ENCODE measurements around the gene RPP25L.

The RPP25L gene

DNA sequence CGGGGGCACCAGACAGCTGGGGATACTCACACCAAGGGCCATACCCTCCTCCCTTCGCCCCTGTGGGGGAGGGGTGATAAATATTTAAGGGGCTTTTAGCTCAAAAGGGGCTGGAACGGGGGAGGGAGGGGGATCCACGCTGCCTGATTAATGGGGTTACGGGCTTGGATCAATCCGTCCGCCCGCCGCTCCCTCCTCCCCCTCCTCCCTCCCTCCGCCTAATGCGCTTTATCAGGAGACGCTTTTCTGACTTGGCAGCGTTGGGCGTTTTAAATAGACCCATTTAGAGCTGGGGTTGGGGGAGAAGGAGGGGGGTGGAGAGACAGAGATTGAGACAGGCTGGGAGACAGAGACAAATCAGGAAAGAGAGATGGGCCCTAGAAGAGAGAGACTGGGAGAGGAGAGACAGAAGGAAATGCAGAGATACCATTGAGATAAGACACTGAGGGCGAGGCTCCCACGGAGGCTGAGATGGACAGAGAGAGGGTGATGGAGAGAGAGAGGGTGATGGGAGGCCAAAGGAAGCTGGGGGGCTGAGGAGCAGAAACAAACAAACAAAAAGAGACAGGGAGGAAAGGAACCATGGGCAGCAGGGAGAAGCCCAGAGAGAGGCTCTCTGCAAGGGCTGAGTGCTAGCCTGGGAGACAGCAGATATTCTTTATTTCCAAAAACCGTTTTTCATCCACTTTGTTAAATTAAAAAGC, 32.6 kb downstream of the RPP25L start:
- Histone ChIP-seq H3K9me2 (replicated peaks; ENCODE audit: insufficient read depth, low read length) (no peaks in the 10 kb centered on the region), H3K4me2 (ENCODE audit: low read depth, low read length) (no peak overlapping the region), H3K9ac (ENCODE audit: low read length) (no peak overlapping the region), H3K27ac (ENCODE audit: low read length) (no peak overlapping the region), H3K79me2 (ENCODE audit: low read length) (no peaks in the 10 kb centered on the region), H2AFZ (ENCODE audit: low read length) (no peak overlapping the region), H3K9me3 (replicated peaks; ENCODE audit: insufficient read depth, low read length) (no peaks in the 10 kb centered on the region), H3K27me3 (replicated peaks; ENCODE audit: insufficient read depth, low read length) (peaks cover 77% of the 10 kb centered on the region), H3K36me3 (replicated peaks; ENCODE audit: insufficient read depth, low read length) (no peaks in the 10 kb centered on the region), H3F3A (ENCODE audit: insufficient read depth, low read length) (no peaks in the 10 kb centered on the region), H4K20me1 (ENCODE audit: insufficient read depth, low read length) (no peaks in the 10 kb centered on the region), H3K4me3 (ENCODE audit: low read length) (no peak overlapping the region), H3K4me1 (ENCODE audit: low read length) (no peaks in the 10 kb centered on the region)
- no peak for TF ChIP-seq EZH2 (optimal IDR thresholded peaks at IDR 0.05; ENCODE audit: low read depth, low read length)
- TF ChIP-seq EZH2phosphoT487 (IDR thresholded peaks at IDR 0.05; ENCODE audit: low read length): no peak
- TF ChIP-seq, protein P1, sequence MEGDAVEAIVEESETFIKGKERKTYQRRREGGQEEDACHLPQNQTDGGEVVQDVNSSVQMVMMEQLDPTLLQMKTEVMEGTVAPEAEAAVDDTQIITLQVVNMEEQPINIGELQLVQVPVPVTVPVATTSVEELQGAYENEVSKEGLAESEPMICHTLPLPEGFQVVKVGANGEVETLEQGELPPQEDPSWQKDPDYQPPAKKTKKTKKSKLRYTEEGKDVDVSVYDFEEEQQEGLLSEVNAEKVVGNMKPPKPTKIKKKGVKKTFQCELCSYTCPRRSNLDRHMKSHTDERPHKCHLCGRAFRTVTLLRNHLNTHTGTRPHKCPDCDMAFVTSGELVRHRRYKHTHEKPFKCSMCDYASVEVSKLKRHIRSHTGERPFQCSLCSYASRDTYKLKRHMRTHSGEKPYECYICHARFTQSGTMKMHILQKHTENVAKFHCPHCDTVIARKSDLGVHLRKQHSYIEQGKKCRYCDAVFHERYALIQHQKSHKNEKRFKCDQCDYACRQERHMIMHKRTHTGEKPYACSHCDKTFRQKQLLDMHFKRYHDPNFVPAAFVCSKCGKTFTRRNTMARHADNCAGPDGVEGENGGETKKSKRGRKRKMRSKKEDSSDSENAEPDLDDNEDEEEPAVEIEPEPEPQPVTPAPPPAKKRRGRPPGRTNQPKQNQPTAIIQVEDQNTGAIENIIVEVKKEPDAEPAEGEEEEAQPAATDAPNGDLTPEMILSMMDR (IDR thresholded peaks at IDR 0.05; ENCODE audit: low read length): no peak
- no peak for DNase-seq

DNA sequence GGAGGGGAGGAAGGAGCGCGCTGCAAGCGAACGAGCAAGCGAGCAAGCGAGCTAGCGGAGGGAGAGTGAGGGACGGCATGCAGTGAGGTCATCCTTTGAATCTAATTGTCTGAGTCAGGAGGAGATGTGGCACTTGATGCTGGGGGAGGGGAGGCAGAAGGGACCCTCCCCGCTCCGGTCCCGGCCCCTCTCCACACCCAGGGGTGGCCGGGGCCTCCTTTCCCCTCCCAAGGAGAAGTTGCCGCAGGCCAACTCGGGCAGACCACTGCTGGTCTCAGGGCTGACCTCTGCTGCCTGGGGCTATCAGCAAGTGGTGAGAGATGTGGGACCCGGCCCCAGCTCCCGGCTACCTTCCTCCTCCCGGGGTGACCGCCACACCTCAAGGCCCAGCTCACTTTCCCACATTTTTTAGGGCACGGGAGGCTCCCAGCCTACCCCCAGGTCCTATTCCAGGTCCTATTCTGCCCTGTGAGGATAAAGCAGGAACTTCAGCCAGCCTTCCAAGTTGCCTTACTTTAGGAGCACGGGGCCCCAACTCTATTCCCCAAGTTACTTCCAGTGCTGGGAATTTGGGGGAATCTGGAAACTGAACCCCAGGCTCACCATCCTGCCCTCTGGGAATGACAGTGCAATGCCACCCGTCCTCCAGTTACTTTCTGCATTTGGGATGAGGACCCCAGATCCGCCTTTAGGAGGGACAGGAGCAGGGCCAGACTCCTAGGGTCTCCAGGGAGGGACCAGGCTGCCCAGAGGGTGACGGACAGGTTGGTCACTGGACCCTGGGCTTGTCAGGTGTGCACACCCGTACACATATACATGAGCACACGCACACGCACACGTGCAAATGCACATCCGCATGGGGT, 33.4 kb downstream of the RPP25L start:
- Histone ChIP-seq H3K79me2 (ENCODE audit: low read length) (no peaks in the 10 kb centered on the region), H4K20me1 (ENCODE audit: insufficient read depth, low read length) (no peaks in the 10 kb centered on the region), H3K9me3 (replicated peaks; ENCODE audit: insufficient read depth, low read length) (no peaks in the 10 kb centered on the region), H3K4me1 (ENCODE audit: low read length) (no peaks in the 10 kb centered on the region), H3K36me3 (replicated peaks; ENCODE audit: insufficient read depth, low read length) (no peaks in the 10 kb centered on the region), H3K27me3 (replicated peaks; ENCODE audit: insufficient read depth, low read length) (peaks cover 77% of the 10 kb centered on the region), H3K4me2 (ENCODE audit: low read depth, low read length) (no peak overlapping the region), H3K9me2 (replicated peaks; ENCODE audit: insufficient read depth, low read length) (no peaks in the 10 kb centered on the region), H3K4me3 (ENCODE audit: low read length) (no peak overlapping the region), H2AFZ (ENCODE audit: low read length) (no peak overlapping the region), H3F3A (ENCODE audit: insufficient read depth, low read length) (no peaks in the 10 kb centered on the region), H3K27ac (ENCODE audit: low read length) (no peak overlapping the region), H3K9ac (ENCODE audit: low read length) (no peak overlapping the region)
- TF ChIP-seq EZH2phosphoT487 (IDR thresholded peaks at IDR 0.05; ENCODE audit: low read length) (no peak), EZH2 (optimal IDR thresholded peaks at IDR 0.05; ENCODE audit: low read depth, low read length) (no peak)
- TF ChIP-seq, protein P1 (IDR thresholded peaks at IDR 0.05; ENCODE audit: low read length): no peak
- DNase-seq: no peak

DNA sequence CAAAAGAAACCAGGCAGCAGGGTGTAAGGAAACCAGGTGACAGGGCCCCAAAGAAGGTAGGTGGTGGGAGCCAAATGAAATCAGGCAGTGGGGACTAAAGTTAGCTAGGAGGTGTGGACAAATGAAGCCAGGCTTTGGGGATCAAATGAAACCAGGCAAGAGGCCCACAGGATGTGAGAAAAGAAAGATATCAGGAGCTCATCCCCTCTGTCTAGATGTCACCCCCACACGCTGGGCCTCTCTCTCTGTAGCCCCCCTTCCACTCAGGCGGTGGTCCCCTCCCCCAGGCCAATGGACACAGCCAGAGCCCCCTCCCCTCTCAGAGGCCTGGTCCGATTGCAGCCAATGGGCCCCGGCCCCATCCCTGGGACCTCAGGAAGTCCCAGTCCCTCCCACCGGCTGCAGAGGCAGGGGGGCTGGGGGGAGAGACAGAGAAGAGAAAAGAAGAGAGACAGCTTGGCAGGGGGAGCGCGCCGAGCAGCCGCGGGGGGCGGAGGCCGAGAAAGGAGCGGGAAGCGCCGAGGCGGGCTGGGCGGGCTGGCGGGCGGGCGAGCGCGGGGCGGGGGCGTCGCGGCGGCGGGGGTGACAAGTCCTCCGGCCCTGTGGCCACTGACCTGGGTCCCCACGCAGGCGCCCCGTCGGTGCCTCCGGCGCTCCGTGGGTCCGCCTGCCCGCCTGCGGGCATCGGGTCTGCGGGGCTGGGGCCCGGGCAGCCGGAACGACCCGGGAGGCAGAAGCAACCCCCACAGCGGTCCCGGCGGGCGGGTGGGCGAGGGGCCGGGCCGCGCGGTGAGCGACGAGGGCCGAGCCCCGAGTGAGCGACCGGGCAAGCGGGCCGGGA, 34.3 kb downstream of the RPP25L start:
- H3K9ac ChIP-seq (ENCODE audit: low read length): no peak overlapping the region
- H3K4me1 ChIP-seq (ENCODE audit: low read length): no peaks in the 10 kb centered on the region
- no peak overlapping the region for H3K4me2 ChIP-seq (ENCODE audit: low read depth, low read length)
- H3K4me3 ChIP-seq (ENCODE audit: low read length): no peak overlapping the region
- H3K9me2 ChIP-seq (replicated peaks; ENCODE audit: insufficient read depth, low read length): no peaks in the 10 kb centered on the region
- H2AFZ ChIP-seq (ENCODE audit: low read length): no peak overlapping the region
- no peaks in the 10 kb centered on the region for H3K9me3 ChIP-seq (replicated peaks; ENCODE audit: insufficient read depth, low read length)
- H3K27me3 ChIP-seq (replicated peaks; ENCODE audit: insufficient read depth, low read length): peaks cover 79% of the 10 kb centered on the region
- H3K36me3 ChIP-seq (replicated peaks; ENCODE audit: insufficient read depth, low read length): no peaks in the 10 kb centered on the region
- no peak overlapping the region for H3K27ac ChIP-seq (ENCODE audit: low read length)
- H3K79me2 ChIP-seq (ENCODE audit: low read length): no peaks in the 10 kb centered on the region
- H4K20me1 ChIP-seq (ENCODE audit: insufficient read depth, low read length): no peaks in the 10 kb centered on the region
- H3F3A ChIP-seq (ENCODE audit: insufficient read depth, low read length): no peaks in the 10 kb centered on the region
- no peak for DNase-seq
- TF ChIP-seq EZH2phosphoT487 (IDR thresholded peaks at IDR 0.05; ENCODE audit: low read length) (no peak), EZH2 (optimal IDR thresholded peaks at IDR 0.05; ENCODE audit: low read depth, low read length) (no peak)
- TF ChIP-seq, protein P1 (IDR thresholded peaks at IDR 0.05; ENCODE audit: low read length): no peak

Measured in MM.1S (cell line).